Endothelial cell (in vitro differentiated cells): ENCODE results near the gene KDM1A. TPM values are rescaled to one million over a fixed set of nuclear protein-coding genes. Genes with fewer than 3 reads are reported as not detected.

ENCODE experiments used
- DNase-seq: peaks from one replicate; pipeline ENCODE4 v3.0.0; 2021; ENCODE audit warnings: low spot score
- H3K27ac Mint-ChIP-seq: one replicate; pipeline ENCODE4 v1.8.0; 2021; ENCODE audit warnings: mixed read lengths, inconsistent platforms; ENCODE audit not compliant: unreplicated experiment
- H3K27me3 Mint-ChIP-seq: one replicate; pipeline ENCODE4 v1.8.0; 2021; ENCODE audit warnings: mild to moderate bottlenecking, moderate library complexity, mixed read lengths, inconsistent platforms; ENCODE audit not compliant: unreplicated experiment
- H3K36me3 Mint-ChIP-seq: one replicate; pipeline ENCODE4 v1.8.0; 2021; ENCODE audit warnings: mild to moderate bottlenecking, low read depth, mixed read lengths, inconsistent platforms; ENCODE audit not compliant: unreplicated experiment
- H3K4me1 Mint-ChIP-seq: one replicate; pipeline ENCODE4 v1.8.0; 2021; ENCODE audit warnings: mild to moderate bottlenecking, mixed read lengths, inconsistent platforms; ENCODE audit not compliant: unreplicated experiment
- H3K4me3 Mint-ChIP-seq: one replicate; pipeline ENCODE4 v1.8.0; 2021; ENCODE audit warnings: mild to moderate bottlenecking, mixed read lengths, inconsistent platforms; ENCODE audit not compliant: unreplicated experiment
- H3K9me3 Mint-ChIP-seq: one replicate; pipeline ENCODE4 v1.8.0; 2021; ENCODE audit warnings: mixed read lengths, inconsistent platforms; ENCODE audit not compliant: unreplicated experiment
- long read RNA-seq: library from polyadenylated mRNA; unstranded; transcript quantifications from one replicate; pipeline ENCODE4 v2.0.0, GENCODE V29; 2020; ENCODE audit not compliant: unreplicated experiment
- total RNA-seq: library from RNA; stranded (reverse); fragmentation: NEBNext Ultra II Directional; extraction: Animal tissue kit (Norgen Biotek cat#: 25700); gene quantifications from one replicate; pipeline ENCODE4 v1.2.1, GENCODE V29; 2021; ENCODE audit not compliant: unreplicated experiment
- TF ChIP-seq, protein P1 (sequence below): fragments of 200-600 bp; sonication (generic); IDR thresholded peaks from one replicate; pipeline ENCODE4 v1.5.0; 2021; ENCODE audit warnings: antibody characterized with exemption; ENCODE audit not compliant: unreplicated experiment

The KDM1A gene
- total RNA-seq, result 105 TPM
- long read RNA-seq, partial matches to known transcripts, result 0 of 7 reads
- long read RNA-seq, other reads (novel, unspliced or antisense), result 3 of 7 reads

DNA sequence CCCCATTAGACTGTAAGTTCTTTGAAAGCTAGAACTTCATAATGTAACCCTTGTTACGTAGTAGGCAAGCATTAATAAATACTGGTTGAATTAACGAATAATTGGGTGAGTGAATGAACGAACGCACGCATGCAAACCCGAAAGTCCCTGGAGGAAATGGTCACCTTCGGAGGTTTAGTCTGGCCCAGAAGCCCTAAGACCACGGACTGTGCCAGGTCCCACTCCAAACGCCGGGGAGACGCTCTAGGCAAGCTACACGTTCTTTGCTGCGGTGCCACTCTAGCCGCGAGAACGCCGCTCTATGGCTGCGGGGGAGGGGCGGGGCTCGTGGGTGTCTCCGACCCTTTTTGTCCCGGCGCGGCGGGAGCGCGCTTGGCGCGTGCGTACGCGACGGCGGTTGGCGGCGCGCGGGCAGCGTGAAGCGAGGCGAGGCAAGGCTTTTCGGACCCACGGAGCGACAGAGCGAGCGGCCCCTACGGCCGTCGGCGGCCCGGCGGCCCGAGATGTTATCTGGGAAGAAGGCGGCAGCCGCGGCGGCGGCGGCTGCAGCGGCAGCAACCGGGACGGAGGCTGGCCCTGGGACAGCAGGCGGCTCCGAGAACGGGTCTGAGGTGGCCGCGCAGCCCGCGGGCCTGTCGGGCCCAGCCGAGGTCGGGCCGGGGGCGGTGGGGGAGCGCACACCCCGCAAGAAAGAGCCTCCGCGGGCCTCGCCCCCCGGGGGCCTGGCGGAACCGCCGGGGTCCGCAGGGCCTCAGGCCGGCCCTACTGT, at the start of gene KDM1A:
KDM1A (plus strand) TSS at position 375 of the 769 bp plus-strand sequence; CDS start at position 504, 129 bp downstream.
- DNase-seq, result peak; percentile 95
- Mint-ChIP-seq H3K4me1 (peaks cover 20% of the 10 kb centered on the region), H3K9me3 (no peaks in the 10 kb centered on the region), H3K27me3 (peaks cover 8% of the 10 kb centered on the region), H3K4me3 (peak within 1 kb of the TSS; percentile 99), H3K36me3 (peaks cover 8% of the 10 kb centered on the region), H3K27ac (peak within 1 kb of the TSS; percentile 93)
- TF ChIP-seq, protein P1, sequence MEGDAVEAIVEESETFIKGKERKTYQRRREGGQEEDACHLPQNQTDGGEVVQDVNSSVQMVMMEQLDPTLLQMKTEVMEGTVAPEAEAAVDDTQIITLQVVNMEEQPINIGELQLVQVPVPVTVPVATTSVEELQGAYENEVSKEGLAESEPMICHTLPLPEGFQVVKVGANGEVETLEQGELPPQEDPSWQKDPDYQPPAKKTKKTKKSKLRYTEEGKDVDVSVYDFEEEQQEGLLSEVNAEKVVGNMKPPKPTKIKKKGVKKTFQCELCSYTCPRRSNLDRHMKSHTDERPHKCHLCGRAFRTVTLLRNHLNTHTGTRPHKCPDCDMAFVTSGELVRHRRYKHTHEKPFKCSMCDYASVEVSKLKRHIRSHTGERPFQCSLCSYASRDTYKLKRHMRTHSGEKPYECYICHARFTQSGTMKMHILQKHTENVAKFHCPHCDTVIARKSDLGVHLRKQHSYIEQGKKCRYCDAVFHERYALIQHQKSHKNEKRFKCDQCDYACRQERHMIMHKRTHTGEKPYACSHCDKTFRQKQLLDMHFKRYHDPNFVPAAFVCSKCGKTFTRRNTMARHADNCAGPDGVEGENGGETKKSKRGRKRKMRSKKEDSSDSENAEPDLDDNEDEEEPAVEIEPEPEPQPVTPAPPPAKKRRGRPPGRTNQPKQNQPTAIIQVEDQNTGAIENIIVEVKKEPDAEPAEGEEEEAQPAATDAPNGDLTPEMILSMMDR, result no peak

DNA sequence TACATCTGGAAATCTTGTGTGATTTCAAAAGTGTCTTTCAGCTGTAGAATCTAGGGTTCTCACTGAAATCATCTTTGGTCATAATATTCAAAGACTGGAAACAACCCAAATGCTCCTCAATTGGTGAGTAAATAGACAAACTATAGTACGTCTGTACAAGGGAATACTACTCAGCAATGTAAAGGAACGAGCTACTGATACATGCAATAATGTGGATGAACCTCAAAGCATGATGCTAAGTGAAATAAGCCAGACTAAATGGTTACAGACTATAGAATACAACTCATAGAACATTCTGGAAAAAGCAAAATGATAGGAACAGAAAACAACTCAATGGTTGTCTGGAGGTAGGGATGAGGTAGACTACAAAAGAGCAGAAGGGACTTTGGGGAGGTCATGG, 49.2 kb upstream of the KDM1A start:
- TF ChIP-seq, protein P1, result no peak
- no peak for DNase-seq
- peaks cover 7% of the 10 kb centered on the region for H3K27me3 Mint-ChIP-seq
- H3K9me3 Mint-ChIP-seq, result peaks cover 5% of the 10 kb centered on the region
- no peak overlapping the region for H3K4me3 Mint-ChIP-seq
- H3K36me3 Mint-ChIP-seq, result no peaks in the 10 kb centered on the region
- H3K27ac Mint-ChIP-seq, result no peak overlapping the region
- no peaks in the 10 kb centered on the region for H3K4me1 Mint-ChIP-seq

- Mint-ChIP-seq H3K36me3 (no peaks in the 10 kb centered on the region), H3K9me3 (peaks cover 5% of the 10 kb centered on the region), H3K4me3 (no peak overlapping the region), H3K27me3 (peaks cover 7% of the 10 kb centered on the region), H3K27ac (no peak overlapping the region), H3K4me1 (peaks cover under 1% of the 10 kb centered on the region)
- TF ChIP-seq, protein P1, result no peak
- no peak for DNase-seq
Measured at GRCh38 chr1:22971161-22971560, 48.1 kb upstream of the KDM1A start.

GRCh38 chr1:22971611-22972405, 47.5 kb upstream of the KDM1A start:
- Mint-ChIP-seq H3K4me1 (peaks cover 5% of the 10 kb centered on the region), H3K27ac (no peak overlapping the region), H3K27me3 (peaks cover 5% of the 10 kb centered on the region), H3K36me3 (no peaks in the 10 kb centered on the region), H3K4me3 (no peak overlapping the region), H3K9me3 (no peaks in the 10 kb centered on the region)
- TF ChIP-seq, protein P1, result no peak
- no peak for DNase-seq

DNA sequence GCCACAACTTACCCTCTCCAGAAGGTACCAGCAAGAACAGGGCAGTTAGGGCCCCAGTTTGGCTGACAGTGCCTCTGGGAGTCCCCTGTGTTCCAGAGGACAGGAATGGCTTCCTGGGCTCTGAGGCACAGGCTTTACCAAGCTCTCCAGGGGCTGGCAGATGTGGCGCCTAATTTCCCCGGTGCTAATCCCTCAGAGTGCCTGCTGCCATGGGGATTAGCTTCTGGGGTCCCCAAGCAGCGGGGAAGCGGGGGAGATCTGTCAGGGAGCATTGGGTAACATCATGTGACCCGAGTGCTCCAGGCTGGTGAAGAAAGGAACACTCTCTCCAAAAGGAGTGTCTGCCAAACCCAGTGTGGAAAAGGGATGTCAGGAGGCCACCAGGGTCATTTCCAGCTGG, 46.5 kb upstream of the KDM1A start, which contains the start of gene LACTBL1:
LACTBL1 (minus strand) TSS at position 107 of the 400 bp plus-strand sequence. CDS start 550 bp downstream, outside the sequence.
- Mint-ChIP-seq H3K4me3 (no peak within 1 kb of the TSS), H3K27me3 (peaks cover 5% of the 10 kb centered on the region), H3K9me3 (no peaks in the 10 kb centered on the region), H3K4me1 (peaks cover 5% of the 10 kb centered on the region), H3K27ac (no peak within 1 kb of the TSS), H3K36me3 (no peaks in the 10 kb centered on the region)
- no peak for DNase-seq
- TF ChIP-seq, protein P1, result no peak
